ENCODE measurements around the gene AOAH.

The AOAH gene

GRCh38 chr7:36599645-36600313, 124.5 kb downstream of the AOAH start:
- DNase-seq = no peak

- no peak for DNase-seq
These were observed 126.1 kb downstream of the AOAH start for GRCh38 chr7:36598054-36598674.

- DNase-seq = no peak
These were observed 127.1 kb downstream of the AOAH start for GRCh38 chr7:36597090-36597773.

GRCh38 chr7:36594445-36594844, 129.8 kb downstream of the AOAH start:
- no peak for DNase-seq

GRCh38 chr7:36591636-36592035, 132.7 kb downstream of the AOAH start:
- DNase-seq = no peak

GRCh38 chr7:36589391-36589790, 134.9 kb downstream of the AOAH start:
- DNase-seq = no peak

- no peak for DNase-seq
These were observed 141.0 kb downstream of the AOAH start for GRCh38 chr7:36583318-36583717.

GRCh38 chr7:36575832-36576231, 148.5 kb downstream of the AOAH start:
- DNase-seq = no peak

- DNase-seq = no peak
These were observed 151.2 kb downstream of the AOAH start for GRCh38 chr7:36573066-36573465.

GRCh38 chr7:36571190-36571560, 153.1 kb downstream of the AOAH start:
- no peak for DNase-seq

- no peak for DNase-seq
These were observed 153.6 kb downstream of the AOAH start for GRCh38 chr7:36570528-36571189.

GRCh38 chr7:36568452-36568849, 155.8 kb downstream of the AOAH start:
- no peak for DNase-seq

GRCh38 chr7:36567699-36568451, 156.4 kb downstream of the AOAH start:
- DNase-seq = no peak

- no peak for DNase-seq
These were observed 158.4 kb downstream of the AOAH start for GRCh38 chr7:36565792-36566356.

- no peak for DNase-seq
These were observed 159.8 kb downstream of the AOAH start for GRCh38 chr7:36564489-36564888.

- no peak for DNase-seq
These were observed 160.5 kb downstream of the AOAH start for GRCh38 chr7:36563706-36564327.

- no peak for DNase-seq
These were observed 162.2 kb downstream of the AOAH start for GRCh38 chr7:36562121-36562520.

GRCh38 chr7:36549029-36549428, 175.3 kb downstream of the AOAH start:
- DNase-seq = no peak

- DNase-seq = no peak
These were observed 176.9 kb downstream of the AOAH start for GRCh38 chr7:36547416-36547815.

GRCh38 chr7:36546331-36546730, 178.0 kb downstream of the AOAH start:
- DNase-seq = no peak

GRCh38 chr7:36545291-36545690, 179.0 kb downstream of the AOAH start:
- no peak for DNase-seq

- DNase-seq = no peak
These were observed 186.2 kb downstream of the AOAH start for GRCh38 chr7:36538126-36538525.

Data from central memory CD4-positive, alpha-beta T cell (primary cell).